HG02623 (cell line): ENCODE data around the gene ASXL1.

Experiments used
- ATAC-seq: cut with Tn5 transposase; IDR thresholded peaks from one replicate; pipeline ENCODE4 v1.9.1; 2021; ENCODE audit warnings: moderate library complexity; ENCODE audit not compliant: unreplicated experiment

Gene ASXL1

GRCh38 chr20:32476684-32477593 is 118.8 kb downstream of the ASXL1 start:
- ATAC-seq = no peak

GRCh38 chr20:32477594-32478512 is 119.7 kb downstream of the ASXL1 start:
- ATAC-seq = no peak

- ATAC-seq = no peak
Observed at GRCh38 chr20:32478576-32478975, 120.4 kb downstream of the ASXL1 start.

- no peak for ATAC-seq
Observed at GRCh38 chr20:32479012-32479411, 120.9 kb downstream of the ASXL1 start.

- ATAC-seq = no peak
Observed at GRCh38 chr20:32479697-32480171, 121.6 kb downstream of the ASXL1 start.

- no peak for ATAC-seq
Observed at GRCh38 chr20:32480371-32481241, 122.5 kb downstream of the ASXL1 start.

GRCh38 chr20:32481311-32482142 is 123.4 kb downstream of the ASXL1 start:
- ATAC-seq = no peak

- no peak for ATAC-seq
Observed at GRCh38 chr20:32482143-32482441, 124.0 kb downstream of the ASXL1 start.

- no peak for ATAC-seq
Observed at GRCh38 chr20:32482442-32483261, 124.5 kb downstream of the ASXL1 start.

- no peak for ATAC-seq
Observed at GRCh38 chr20:32483351-32484224, 125.5 kb downstream of the ASXL1 start.

- no peak for ATAC-seq
Observed at GRCh38 chr20:32484225-32484957, 126.3 kb downstream of the ASXL1 start.

- ATAC-seq = no peak
Observed at GRCh38 chr20:32484958-32485769, 127.0 kb downstream of the ASXL1 start.

GRCh38 chr20:32485770-32486478 is 127.8 kb downstream of the ASXL1 start:
- no peak for ATAC-seq

- no peak for ATAC-seq
Observed at GRCh38 chr20:32487381-32487780, 129.2 kb downstream of the ASXL1 start.

GRCh38 chr20:32488066-32488838 is 130.1 kb downstream of the ASXL1 start:
- no peak for ATAC-seq
